Common myeloid progenitor, CD34-positive (primary cell): ENCODE measurements around the gene R3HDM1.

Source experiments
- CTCF ChIA-PET: fragments of 350-600 bp; sonication (Branson Sonifier 250); formaldehyde crosslinking; loops from one replicate; lab custom pipeline; 2021; ENCODE audit warnings: antibody characterized with exemption; lab: Charles Lee
- POLR2A ChIA-PET: fragments of 350-600 bp; sonication (Branson Sonifier 250); formaldehyde crosslinking; loops from one replicate; lab custom pipeline; 2021; ENCODE audit warnings: antibody characterized with exemption; lab: Charles Lee
- DNase-seq, 3 donors: peaks; one replicate each; pipeline versions ENCODE4 v3.0.0 to v3.0.0-alpha.2; 2013
- H3K27ac ChIP-seq, 2 experiments: 1 replicate in 1 of 2; 2 replicates in 1 of 2; pipeline ENCODE4 v1.7.0; 2013; ENCODE audit warnings: inconsistent platforms in 2 of 2, low read length in 2 of 2, mild to moderate bottlenecking in 2 of 2, low read depth in 1 of 2, moderate library complexity in 1 of 2; ENCODE audit not compliant: severe bottlenecking in 2 of 2, insufficient read depth in 1 of 2, poor library complexity in 1 of 2
- H3K27me3 ChIP-seq, 5 experiments: replicated peaks in 2 of 5; 1 replicate in 3 of 5; 2 replicates in 2 of 5; pipeline versions ENCODE4 v1.6.1 to v1.7.0; 2013; ENCODE audit warnings: low read length in 4 of 5, mild to moderate bottlenecking in 2 of 5, moderate library complexity in 2 of 5, inconsistent platforms in 1 of 5; ENCODE audit not compliant: insufficient read depth in 5 of 5, control insufficient read depth in 4 of 5
- H3K36me3 ChIP-seq, 4 experiments: 1 replicate in 2 of 4; 2 replicates in 2 of 4; pipeline versions ENCODE4 v1.6.1 to v1.7.0; 2013; ENCODE audit warnings: low read length in 3 of 4, control low read depth in 1 of 4, mild to moderate bottlenecking in 1 of 4; ENCODE audit not compliant: control insufficient read depth in 4 of 4, insufficient read depth in 4 of 4
- H3K4me1 ChIP-seq, 4 experiments: 1 replicate in 3 of 4; 2 replicates in 1 of 4; pipeline versions ENCODE4 v1.6.1 to v1.7.1; 2013; ENCODE audit warnings: low read length in 3 of 4, mild to moderate bottlenecking in 3 of 4, control low read depth in 1 of 4, inconsistent platforms in 1 of 4, moderate library complexity in 1 of 4; ENCODE audit not compliant: control insufficient read depth in 4 of 4, insufficient read depth in 4 of 4; ENCODE audit errors: control extremely low read depth in 1 of 4
- H3K4me3 ChIP-seq, 7 experiments: 1 replicate in 4 of 7; 2 replicates in 3 of 7; pipeline versions ENCODE4 v1.5.1 to v1.7.0; 2013; ENCODE audit warnings: mild to moderate bottlenecking in 7 of 7, low read length in 6 of 7, moderate library complexity in 6 of 7, inconsistent platforms in 2 of 7, low read depth in 2 of 7, control low read depth in 1 of 7; ENCODE audit not compliant: insufficient read depth in 4 of 7, control insufficient read depth in 1 of 7; ENCODE audit errors: extremely low read depth in 1 of 7
- H3K9me3 ChIP-seq, 5 experiments: 1 replicate in 4 of 5; 2 replicates in 1 of 5; pipeline versions ENCODE4 v1.6.1 to v1.7.1; 2013; ENCODE audit warnings: low read length in 4 of 5, mild to moderate bottlenecking in 2 of 5, inconsistent platforms in 1 of 5, low read depth in 1 of 5, moderate library complexity in 1 of 5; ENCODE audit not compliant: control insufficient read depth in 4 of 5, insufficient read depth in 2 of 5; ENCODE audit errors: control extremely low read depth in 1 of 5
- WGBS: methylation state at CpG from one replicate; pipeline ENCODE4 v1.1.5; 2013; ENCODE audit not compliant: insufficient coverage; 5-methylcytosine and 5-hydroxymethylcytosine counted together

Gene R3HDM1

GRCh38 chr2:135546436-135546835 lies 15.2 kb downstream of the R3HDM1 start:
- no peaks in the 10 kb centered on the region for H3K9me3 ChIP-seq
- peaks cover 0 to 6% (median 3%) of the 10 kb centered on the region in 4 experiments for H3K4me1 ChIP-seq
- peaks cover 0 to 7% (median 2%) of the 10 kb centered on the region in 4 experiments for H3K36me3 ChIP-seq
- H3K27ac ChIP-seq, result no peak overlapping the region
- WGBS, result 100% methylated on average over 1 of the region's 3 CpGs
- H3K27me3 ChIP-seq, result no peaks in the 10 kb centered on the region
- POLR2A ChIA-PET, result no interaction called here
- no peak overlapping the region for H3K4me3 ChIP-seq
- CTCF ChIA-PET, result no interaction called here
- peak in 2 of 3 donors; percentile 11 to 40 for DNase-seq

GRCh38 chr2:135547311-135547710 lies 16.0 kb downstream of the R3HDM1 start:
- WGBS, result 100% methylated on average over 2 of the region's 3 CpGs
- H3K4me1 ChIP-seq, result peaks cover 0 to 6% (median 3%) of the 10 kb centered on the region in 4 experiments
- no peak overlapping the region for H3K4me3 ChIP-seq
- H3K36me3 ChIP-seq, result peaks cover 0 to 5% (median 2%) of the 10 kb centered on the region in 4 experiments
- ChIA-PET CTCF (no interaction called here), POLR2A (no interaction called here)
- no peaks in the 10 kb centered on the region for H3K9me3 ChIP-seq
- DNase-seq, result no peak
- no peak overlapping the region for H3K27ac ChIP-seq
- H3K27me3 ChIP-seq, result no peaks in the 10 kb centered on the region

GRCh38 chr2:135551356-135551755 lies 20.1 kb downstream of the R3HDM1 start:
- Histone ChIP-seq H3K9me3 (no peaks in the 10 kb centered on the region), H3K4me3 (no peak overlapping the region), H3K27me3 (no peaks in the 10 kb centered on the region), H3K27ac (no peak overlapping the region), H3K36me3 (peaks cover 0 to 9% (median 5%) of the 10 kb centered on the region in 4 experiments), H3K4me1 (peaks cover 0 to 1% (median 0%) of the 10 kb centered on the region in 4 experiments)
- WGBS, result no CpG with 5 or more reads among the region's 5 CpGs
- CTCF ChIA-PET, result no interaction called here
- POLR2A ChIA-PET, result no interaction called here
- no peak for DNase-seq

- ChIA-PET CTCF (no interaction called here), POLR2A (no interaction called here)
- H3K27me3 ChIP-seq, result no peaks in the 10 kb centered on the region
- WGBS, result 95% methylated on average over 4 of the region's 4 CpGs
- H3K4me3 ChIP-seq, result no peak overlapping the region
- no peaks in the 10 kb centered on the region for H3K9me3 ChIP-seq
- no peak for DNase-seq
- no peaks in the 10 kb centered on the region for H3K4me1 ChIP-seq
- H3K36me3 ChIP-seq, result peaks cover 3 to 12% (median 4%) of the 10 kb centered on the region in 4 experiments
- H3K27ac ChIP-seq, result no peak overlapping the region
These were observed 21.6 kb downstream of the R3HDM1 start for GRCh38 chr2:135552887-135553286.

GRCh38 chr2:135555311-135555710 lies 24.0 kb downstream of the R3HDM1 start:
- CTCF ChIA-PET, result no interaction called here

GRCh38 chr2:135557530-135557929 lies 26.2 kb downstream of the R3HDM1 start:
- Histone ChIP-seq H3K9me3 (no peaks in the 10 kb centered on the region), H3K4me1 (no peaks in the 10 kb centered on the region), H3K4me3 (no peak overlapping the region), H3K27me3 (no peaks in the 10 kb centered on the region), H3K36me3 (peaks cover 3 to 10% (median 7%) of the 10 kb centered on the region in 4 experiments), H3K27ac (no peak overlapping the region)
- CTCF ChIA-PET, result no interaction called here
- DNase-seq, result no peak
- WGBS, result 90% methylated on average over 1 of the region's 1 CpG
- POLR2A ChIA-PET, result interaction anchor here (0.5 kb wide), 1 partner anchor 107 kb away, joined by 3 read pairs; no protein-coding TSS in a partner anchor

More at GRCh38 chr2:135555311-135555710, 24.0 kb downstream of the R3HDM1 start:
- Histone ChIP-seq H3K4me3 (no peak overlapping the region), H3K36me3 (peaks cover 3 to 11% (median 4%) of the 10 kb centered on the region in 4 experiments), H3K4me1 (no peaks in the 10 kb centered on the region), H3K9me3 (no peaks in the 10 kb centered on the region), H3K27ac (no peak overlapping the region), H3K27me3 (no peaks in the 10 kb centered on the region)
- POLR2A ChIA-PET, result no interaction called here
- DNase-seq, result peak in 1 of 3 donors; percentile 10
- WGBS, result no CpG with 5 or more reads among the region's 4 CpGs

GRCh38 chr2:135561925-135562324 lies 30.6 kb downstream of the R3HDM1 start:
- Histone ChIP-seq H3K4me1 (no peaks in the 10 kb centered on the region), H3K9me3 (no peaks in the 10 kb centered on the region), H3K27ac (no peak overlapping the region), H3K27me3 (no peaks in the 10 kb centered on the region), H3K4me3 (no peak overlapping the region), H3K36me3 (peaks cover 2 to 6% (median 6%) of the 10 kb centered on the region in 4 experiments)
- no peak for DNase-seq
- no CpG with 5 or more reads among the region's 4 CpGs for WGBS
- ChIA-PET CTCF (no interaction called here), POLR2A (no interaction called here)
